HG03354 (cell line): ENCODE results near the gene C16orf87.

Experiments used
- ATAC-seq: cut with Tn5 transposase; IDR thresholded peaks from one replicate; pipeline ENCODE4 v1.9.1; 2021; ENCODE audit warnings: mild to moderate bottlenecking; ENCODE audit not compliant: unreplicated experiment, poor library complexity, severe bottlenecking

The C16orf87 gene

GRCh38 chr16:46844771-46845170 lies 13.8 kb upstream of the C16orf87 start:
- no peak for ATAC-seq

GRCh38 chr16:46843898-46844642 lies 13.1 kb upstream of the C16orf87 start:
- no peak for ATAC-seq

GRCh38 chr16:46842192-46842895 lies 11.4 kb upstream of the C16orf87 start:
- ATAC-seq = no peak

- ATAC-seq = no peak
These were observed 9.0 kb upstream of the C16orf87 start for GRCh38 chr16:46839986-46840443.

GRCh38 chr16:46836534-46837530 lies 5.9 kb upstream of the C16orf87 start:
- no peak for ATAC-seq

- no peak for ATAC-seq
These were observed 2.5 kb upstream of the C16orf87 start for GRCh38 chr16:46833460-46833800.

- no peak for ATAC-seq
These were observed 1.9 kb upstream of the C16orf87 start for GRCh38 chr16:46832757-46833459.

- ATAC-seq = peak; percentile 32
These were observed 521 bp downstream of the C16orf87 start for GRCh38 chr16:46830417-46830901.

- no peak for ATAC-seq
These were observed 2.0 kb downstream of the C16orf87 start for GRCh38 chr16:46828943-46829342.

- ATAC-seq = no peak
These were observed 2.7 kb downstream of the C16orf87 start for GRCh38 chr16:46828292-46828691.

GRCh38 chr16:46826631-46827030 lies 4.3 kb downstream of the C16orf87 start:
- ATAC-seq = no peak

- peak; percentile 70 for ATAC-seq
These were observed 8.7 kb downstream of the C16orf87 start for GRCh38 chr16:46822270-46822669.

- no peak for ATAC-seq
These were observed 13.0 kb downstream of the C16orf87 start for GRCh38 chr16:46817961-46818360.

GRCh38 chr16:46814790-46815189 lies 16.2 kb downstream of the C16orf87 start:
- no peak for ATAC-seq

- ATAC-seq = no peak
These were observed 17.4 kb downstream of the C16orf87 start for GRCh38 chr16:46813611-46814010.

GRCh38 chr16:46812781-46813540 lies 18.0 kb downstream of the C16orf87 start:
- ATAC-seq = no peak

- no peak for ATAC-seq
These were observed 19.3 kb downstream of the C16orf87 start for GRCh38 chr16:46811682-46812081.

- peak; percentile 79 for ATAC-seq
These were observed 22.0 kb downstream of the C16orf87 start for GRCh38 chr16:46808997-46809396.

GRCh38 chr16:46807336-46807735 lies 23.6 kb downstream of the C16orf87 start:
- no peak for ATAC-seq
